Measurements from ENCODE around the gene FHAD1.

Gene FHAD1

GRCh38 chr1:15225461-15225860, 21.6 kb upstream of the FHAD1 start:
- Histone ChIP-seq H3K27me3 (replicated peaks) (no peaks in the 10 kb centered on the region), H3K27ac (no peak overlapping the region), H3K36me3 (replicated peaks) (no peaks in the 10 kb centered on the region), H3K4me3 (ENCODE audit: low read depth, low read length) (no peak overlapping the region)
- in situ Hi-C loops (cut with HindIII; ENCODE audit: low pct_ligation_motif_present, low sequenced_read_pairs), result no loop called here
- DNase-seq, result no peak
- no peak for TF ChIP-seq CTCF (IDR thresholded peaks at IDR 0.05; ENCODE audit: low read depth, low read length, missing control alignments)

- DNase-seq, result no peak
- Histone ChIP-seq H3K27ac (no peak overlapping the region), H3K4me3 (ENCODE audit: low read depth, low read length) (no peak overlapping the region), H3K36me3 (replicated peaks) (no peaks in the 10 kb centered on the region), H3K27me3 (replicated peaks) (no peaks in the 10 kb centered on the region)
- in situ Hi-C loops (cut with HindIII; ENCODE audit: low pct_ligation_motif_present, low sequenced_read_pairs), result no loop called here
- TF ChIP-seq CTCF (IDR thresholded peaks at IDR 0.05; ENCODE audit: low read depth, low read length, missing control alignments), result no peak
These were observed 20.4 kb upstream of the FHAD1 start for GRCh38 chr1:15226388-15227255.

GRCh38 chr1:15229707-15230131, 17.3 kb upstream of the FHAD1 start:
- TF ChIP-seq CTCF (IDR thresholded peaks at IDR 0.05; ENCODE audit: low read depth, low read length, missing control alignments), result no peak
- Histone ChIP-seq H3K27me3 (replicated peaks) (no peaks in the 10 kb centered on the region), H3K27ac (no peak overlapping the region), H3K36me3 (replicated peaks) (no peaks in the 10 kb centered on the region), H3K4me3 (ENCODE audit: low read depth, low read length) (no peak overlapping the region)
- no peak for DNase-seq
- in situ Hi-C loops (cut with HindIII; ENCODE audit: low pct_ligation_motif_present, low sequenced_read_pairs), result no loop called here

- in situ Hi-C loops (cut with HindIII; ENCODE audit: low pct_ligation_motif_present, low sequenced_read_pairs), result no loop called here
- TF ChIP-seq CTCF (IDR thresholded peaks at IDR 0.05; ENCODE audit: low read depth, low read length, missing control alignments), result no peak
- Histone ChIP-seq H3K27ac (no peak overlapping the region), H3K4me3 (ENCODE audit: low read depth, low read length) (no peak overlapping the region), H3K27me3 (replicated peaks) (no peaks in the 10 kb centered on the region), H3K36me3 (replicated peaks) (no peaks in the 10 kb centered on the region)
- no peak for DNase-seq
These were observed 15.3 kb upstream of the FHAD1 start for GRCh38 chr1:15231714-15232201.

- no peak overlapping the region for H3K4me3 ChIP-seq (ENCODE audit: low read depth, low read length)
- no peak for TF ChIP-seq CTCF (IDR thresholded peaks at IDR 0.05; ENCODE audit: low read depth, low read length, missing control alignments)
- no peaks in the 10 kb centered on the region for H3K36me3 ChIP-seq (replicated peaks)
- DNase-seq, result no peak
- in situ Hi-C loops (cut with HindIII; ENCODE audit: low pct_ligation_motif_present, low sequenced_read_pairs), result no loop called here
- H3K27me3 ChIP-seq (replicated peaks), result no peaks in the 10 kb centered on the region
- no peak overlapping the region for H3K27ac ChIP-seq
These were observed 13.3 kb upstream of the FHAD1 start for GRCh38 chr1:15233689-15234088.
